SK-N-SH treated with all-trans-retinoic acid at 6 μM for 48 hours (cell line): ENCODE measurements around the gene ATP6AP2.

Experiments
- CSDC2 ChIP-seq: fragments of 250-450 bp; sonication (Bioruptor Pico); IDR thresholded peaks from 2 replicates; pipeline ENCODE4 v1.5.0; 2020; ENCODE audit warnings: mild to moderate bottlenecking, moderate library complexity
- CSRNP3 ChIP-seq: fragments of 250-450 bp; sonication (Bioruptor Pico); IDR thresholded peaks from 2 replicates; pipeline ENCODE4 v1.5.1; 2021; ENCODE audit warnings: mild to moderate bottlenecking, moderate library complexity
- ESRRG ChIP-seq: fragments of 250-450 bp; sonication (Bioruptor Pico); IDR thresholded peaks from 2 replicates; pipeline ENCODE4 v1.6.1; 2021; ENCODE audit warnings: mild to moderate bottlenecking
- ISL1 ChIP-seq: fragments of 250-450 bp; sonication (Bioruptor Pico); IDR thresholded peaks from 2 replicates; pipeline ENCODE4 v2.1.2; 2022; ENCODE audit warnings: mild to moderate bottlenecking, moderate library complexity
- PATZ1 ChIP-seq: fragments of 250-450 bp; sonication (Bioruptor Pico); IDR thresholded peaks from 2 replicates; pipeline ENCODE4 v1.8.0; 2020; ENCODE audit warnings: mild to moderate bottlenecking, moderate library complexity, borderline replicate concordance
- SNAI2 ChIP-seq: fragments of 250-450 bp; sonication (Bioruptor Pico); IDR thresholded peaks from 2 replicates; pipeline ENCODE4 v1.5.0; 2020; ENCODE audit warnings: mild to moderate bottlenecking, moderate library complexity
- TSHZ2 ChIP-seq: fragments of 250-450 bp; sonication (Bioruptor Pico); IDR thresholded peaks from 2 replicates; pipeline ENCODE4 v1.5.0; 2020; ENCODE audit warnings: mild to moderate bottlenecking, moderate library complexity
- ZFP3 ChIP-seq: fragments of 250-450 bp; sonication (Bioruptor Pico); IDR thresholded peaks from 2 replicates; pipeline ENCODE4 v1.5.0; 2020; ENCODE audit warnings: mild to moderate bottlenecking, moderate library complexity
- ZNF8 ChIP-seq: fragments of 450-650 bp; formaldehyde crosslinking; IDR thresholded peaks from 2 replicates; pipeline ENCODE4 v1.5.0; 2020; ENCODE audit warnings: mild to moderate bottlenecking, moderate library complexity

GRCh38 chrX:40542208-40542607 is 38.6 kb upstream of the ATP6AP2 start:
- TF ChIP-seq SNAI2 (CRISPR knock-in tag) (no peak), CSRNP3 (CRISPR knock-in tag) (no peak), PATZ1 (CRISPR knock-in tag) (no peak), ZFP3 (CRISPR knock-in tag) (no peak), TSHZ2 (no peak), ESRRG (CRISPR knock-in tag) (no peak), ISL1 (CRISPR knock-in tag) (no peak), ZNF8 (CRISPR knock-in tag) (no peak), CSDC2 (CRISPR knock-in tag) (no peak)
